CD1c-positive myeloid dendritic cell (primary cell): ENCODE results near the gene MBD1.
"Not testable (repeated sequence)": the region's sequence is repeated elsewhere in the genome, so short reads cannot be mapped to it uniquely, and the experiment has no call there.

Experiments
- DNase-seq: peaks from one replicate; pipeline ENCODE4 v3.0.0-alpha.2; 2016; ENCODE audit errors: extremely low spot score

The MBD1 gene

GRCh38 chr18:50293039-50293438 is 11.7 kb upstream of the MBD1 start:
- DNase-seq, result no peak

GRCh38 chr18:50289108-50289443 is 7.8 kb upstream of the MBD1 start:
- DNase-seq, result peak; percentile 44

GRCh38 chr18:50288348-50289107 is 7.2 kb upstream of the MBD1 start:
- DNase-seq, result not testable (repeated sequence)

- peak; percentile 99 for DNase-seq
Observed at GRCh38 chr18:50287441-50288347, 6.4 kb upstream of the MBD1 start, which contains the start of gene CXXC1. TSS of gene CXXC1 (minus strand) at chr18:50287692. CDS start at chr18:50287589, 103 bp downstream.

GRCh38 chr18:50287028-50287440 is 5.7 kb upstream of the MBD1 start:
- no peak for DNase-seq

GRCh38 chr18:50286391-50287027 is 5.2 kb upstream of the MBD1 start:
- DNase-seq, result no peak

- no peak for DNase-seq
Observed at GRCh38 chr18:50285631-50286321, 4.5 kb upstream of the MBD1 start.

GRCh38 chr18:50285071-50285470 is 3.7 kb upstream of the MBD1 start:
- no peak for DNase-seq

GRCh38 chr18:50284255-50284885 is 3.0 kb upstream of the MBD1 start:
- DNase-seq, result peak; percentile 34

- DNase-seq, result no peak
Observed at GRCh38 chr18:50283469-50284209, 2.3 kb upstream of the MBD1 start.

GRCh38 chr18:50282521-50283335 is 1.4 kb upstream of the MBD1 start:
- no peak for DNase-seq

- DNase-seq, result no peak
Observed at GRCh38 chr18:50281972-50282520, 723 bp upstream of the MBD1 start.

- no peak for DNase-seq
Observed at GRCh38 chr18:50280707-50281294, 522 bp downstream of the MBD1 start.

- DNase-seq, result no peak
Observed at GRCh38 chr18:50279752-50280151, 1.6 kb downstream of the MBD1 start.

GRCh38 chr18:50277942-50278341 is 3.4 kb downstream of the MBD1 start:
- DNase-seq, result no peak

- no peak for DNase-seq
Observed at GRCh38 chr18:50276452-50276851, 4.9 kb downstream of the MBD1 start.

- no peak for DNase-seq
Observed at GRCh38 chr18:50275503-50276036, 5.8 kb downstream of the MBD1 start.

- DNase-seq, result no peak
Observed at GRCh38 chr18:50274941-50275340, 6.4 kb downstream of the MBD1 start.

GRCh38 chr18:50274044-50274442 is 7.3 kb downstream of the MBD1 start:
- DNase-seq, result no peak
